Common myeloid progenitor, CD34-positive (primary cell): ENCODE results near the gene PDZD8.

Experiments used
- CTCF ChIA-PET: fragments of 350-600 bp; sonication (Branson Sonifier 250); formaldehyde crosslinking; loops from one replicate; lab custom pipeline; 2021; ENCODE audit warnings: antibody characterized with exemption; lab: Charles Lee
- POLR2A ChIA-PET: fragments of 350-600 bp; sonication (Branson Sonifier 250); formaldehyde crosslinking; loops from one replicate; lab custom pipeline; 2021; ENCODE audit warnings: antibody characterized with exemption; lab: Charles Lee
- DNase-seq, 3 donors: peaks; one replicate each; pipeline versions ENCODE4 v3.0.0 to v3.0.0-alpha.2; 2013
- H3K27ac ChIP-seq, 2 experiments: 1 replicate in 1 of 2; 2 replicates in 1 of 2; pipeline ENCODE4 v1.7.0; 2013; ENCODE audit warnings: inconsistent platforms in 2 of 2, low read length in 2 of 2, mild to moderate bottlenecking in 2 of 2, low read depth in 1 of 2, moderate library complexity in 1 of 2; ENCODE audit not compliant: severe bottlenecking in 2 of 2, insufficient read depth in 1 of 2, poor library complexity in 1 of 2
- H3K27me3 ChIP-seq, 5 experiments: replicated peaks in 2 of 5; 1 replicate in 3 of 5; 2 replicates in 2 of 5; pipeline versions ENCODE4 v1.6.1 to v1.7.0; 2013; ENCODE audit warnings: low read length in 4 of 5, mild to moderate bottlenecking in 2 of 5, moderate library complexity in 2 of 5, inconsistent platforms in 1 of 5; ENCODE audit not compliant: insufficient read depth in 5 of 5, control insufficient read depth in 4 of 5
- H3K36me3 ChIP-seq, 4 experiments: 1 replicate in 2 of 4; 2 replicates in 2 of 4; pipeline versions ENCODE4 v1.6.1 to v1.7.0; 2013; ENCODE audit warnings: low read length in 3 of 4, control low read depth in 1 of 4, mild to moderate bottlenecking in 1 of 4; ENCODE audit not compliant: control insufficient read depth in 4 of 4, insufficient read depth in 4 of 4
- H3K4me1 ChIP-seq, 4 experiments: 1 replicate in 3 of 4; 2 replicates in 1 of 4; pipeline versions ENCODE4 v1.6.1 to v1.7.1; 2013; ENCODE audit warnings: low read length in 3 of 4, mild to moderate bottlenecking in 3 of 4, control low read depth in 1 of 4, inconsistent platforms in 1 of 4, moderate library complexity in 1 of 4; ENCODE audit not compliant: control insufficient read depth in 4 of 4, insufficient read depth in 4 of 4; ENCODE audit errors: control extremely low read depth in 1 of 4
- H3K4me3 ChIP-seq, 7 experiments: 1 replicate in 4 of 7; 2 replicates in 3 of 7; pipeline versions ENCODE4 v1.5.1 to v1.7.0; 2013; ENCODE audit warnings: mild to moderate bottlenecking in 7 of 7, low read length in 6 of 7, moderate library complexity in 6 of 7, inconsistent platforms in 2 of 7, low read depth in 2 of 7, control low read depth in 1 of 7; ENCODE audit not compliant: insufficient read depth in 4 of 7, control insufficient read depth in 1 of 7; ENCODE audit errors: extremely low read depth in 1 of 7
- H3K9me3 ChIP-seq, 5 experiments: 1 replicate in 4 of 5; 2 replicates in 1 of 5; pipeline versions ENCODE4 v1.6.1 to v1.7.1; 2013; ENCODE audit warnings: low read length in 4 of 5, mild to moderate bottlenecking in 2 of 5, inconsistent platforms in 1 of 5, low read depth in 1 of 5, moderate library complexity in 1 of 5; ENCODE audit not compliant: control insufficient read depth in 4 of 5, insufficient read depth in 2 of 5; ENCODE audit errors: control extremely low read depth in 1 of 5
- WGBS: methylation state at CpG from one replicate; pipeline ENCODE4 v1.1.5; 2013; ENCODE audit not compliant: insufficient coverage; 5-methylcytosine and 5-hydroxymethylcytosine counted together

Gene PDZD8

DNA sequence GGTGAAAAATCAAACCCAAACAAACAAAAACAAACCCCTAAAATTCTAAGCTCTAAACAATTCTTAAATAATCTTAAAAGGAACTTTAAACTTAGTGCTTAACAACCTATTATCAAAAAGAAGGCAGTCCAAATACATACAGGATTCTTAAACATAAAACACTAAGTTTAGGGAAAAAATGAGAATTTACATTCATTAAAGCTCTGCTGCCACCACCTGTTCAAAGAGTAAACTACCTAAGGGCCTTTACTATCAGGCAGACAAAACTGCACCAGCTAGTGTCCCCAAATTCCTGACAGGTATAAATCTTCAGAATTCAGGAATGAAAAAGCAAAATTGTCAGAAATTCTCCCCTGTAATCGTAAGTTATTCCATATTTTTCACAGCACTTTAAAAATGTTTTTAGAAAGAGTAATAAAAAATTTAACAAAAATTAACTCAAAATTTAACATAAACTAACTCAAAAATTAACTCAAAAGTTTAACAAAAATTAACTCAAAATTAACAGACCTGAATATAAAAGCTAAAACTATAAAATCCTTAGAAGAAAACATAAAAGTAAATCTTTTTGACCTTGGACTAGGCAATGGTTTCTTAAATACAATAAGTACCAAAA lies 55.1 kb downstream of the PDZD8 start:
- POLR2A ChIA-PET: interaction anchor here (2.1 kb wide), 1 partner anchor 103 kb away, joined by 8 read pairs; no protein-coding TSS in a partner anchor

DNA sequence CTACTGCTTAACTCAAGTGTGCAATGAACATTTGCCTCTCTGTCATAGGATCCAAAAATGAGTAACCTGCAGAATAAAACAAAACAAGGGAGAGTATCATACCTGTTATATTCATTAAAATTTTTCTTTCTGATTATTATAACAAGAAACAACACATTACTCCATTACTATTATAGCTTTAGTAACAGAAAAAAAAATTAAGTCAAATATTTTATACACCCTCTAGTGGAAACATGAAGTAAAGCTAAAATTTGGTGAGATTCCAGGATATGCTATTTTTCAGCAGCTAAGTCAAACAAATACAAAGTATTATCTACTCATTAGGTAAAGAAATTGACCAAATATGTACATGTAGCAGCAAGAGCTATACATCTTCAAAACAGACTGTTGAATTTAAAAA lies 56.3 kb downstream of the PDZD8 start:
- peaks cover 15 to 21% (median 18%) of the 10 kb centered on the region in 4 experiments for H3K36me3 ChIP-seq
- POLR2A ChIA-PET: interaction anchor here (1.0 to 2.1 kb wide), 2 partner anchors 85 to 102 kb away, joined by 4 to 8 read pairs; no protein-coding TSS in a partner anchor

More for the DNA sequence above, 55.1 kb downstream of the PDZD8 start:
- Histone ChIP-seq H3K27me3 (no peaks in the 10 kb centered on the region), H3K4me1 (peaks cover 0 to 7% (median 5%) of the 10 kb centered on the region in 4 experiments), H3K36me3 (peaks cover 8 to 16% (median 13%) of the 10 kb centered on the region in 4 experiments), H3K4me3 (no peak overlapping the region), H3K27ac (no peak overlapping the region), H3K9me3 (no peaks in the 10 kb centered on the region)
- WGBS: no CpG with 5 or more reads among the region's 1 CpG
- CTCF ChIA-PET: interaction anchor here (0.6 to 9.8 kb wide), 32 partner anchors 9 to 416 kb away, joined by 3 to 148 read pairs (median 5); no protein-coding TSS in a partner anchor
- DNase-seq: peak; percentile 39 to 68 (median 63)

DNA sequence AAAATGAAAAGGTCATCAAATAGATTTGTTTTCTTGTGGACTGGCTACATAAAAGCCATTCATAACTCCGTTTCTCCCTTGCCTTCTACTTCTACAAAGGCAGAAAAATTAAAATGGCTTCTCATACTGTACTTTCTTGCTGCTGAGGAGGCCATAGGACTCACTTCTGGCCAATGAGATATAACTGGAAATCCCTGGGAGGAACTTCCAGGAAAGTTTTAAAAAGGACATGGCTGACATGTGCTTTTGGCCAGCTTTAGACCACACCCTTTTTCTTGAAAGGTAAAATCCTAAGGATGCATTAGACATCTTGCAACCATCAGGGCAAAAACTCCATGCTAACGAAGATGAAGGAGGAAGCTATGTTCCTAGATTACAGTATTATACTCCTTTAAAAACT lies 58.5 kb downstream of the PDZD8 start:
- H3K36me3 ChIP-seq: peaks cover 18 to 37% (median 30%) of the 10 kb centered on the region in 4 experiments
- no peaks in the 10 kb centered on the region for H3K9me3 ChIP-seq
- ChIA-PET POLR2A (no interaction called here), CTCF (interaction anchor here (0.9 to 9.8 kb wide), 4 partner anchors 15 to 99 kb away, joined by 3 to 148 read pairs (median 60); no protein-coding TSS in a partner anchor)
- no peak overlapping the region for H3K27ac ChIP-seq
- H3K27me3 ChIP-seq: no peaks in the 10 kb centered on the region
- WGBS: no CpG with 5 or more reads among the region's 2 CpGs
- H3K4me1 ChIP-seq: no peaks in the 10 kb centered on the region
- DNase-seq: no peak
- H3K4me3 ChIP-seq: no peak overlapping the region

More for the DNA sequence above, 56.3 kb downstream of the PDZD8 start:
- H3K4me1 ChIP-seq: peaks cover 0 to 7% (median 5%) of the 10 kb centered on the region in 4 experiments
- H3K27ac ChIP-seq: no peak overlapping the region
- no peaks in the 10 kb centered on the region for H3K27me3 ChIP-seq
- no peak overlapping the region for H3K4me3 ChIP-seq
- DNase-seq: peak; percentile 25 to 45 (median 37)
- CTCF ChIA-PET: interaction anchor here (0.7 to 9.8 kb wide), 29 partner anchors 10 to 161 kb away, joined by 3 to 148 read pairs (median 5); no protein-coding TSS in a partner anchor
- no peaks in the 10 kb centered on the region for H3K9me3 ChIP-seq

DNA sequence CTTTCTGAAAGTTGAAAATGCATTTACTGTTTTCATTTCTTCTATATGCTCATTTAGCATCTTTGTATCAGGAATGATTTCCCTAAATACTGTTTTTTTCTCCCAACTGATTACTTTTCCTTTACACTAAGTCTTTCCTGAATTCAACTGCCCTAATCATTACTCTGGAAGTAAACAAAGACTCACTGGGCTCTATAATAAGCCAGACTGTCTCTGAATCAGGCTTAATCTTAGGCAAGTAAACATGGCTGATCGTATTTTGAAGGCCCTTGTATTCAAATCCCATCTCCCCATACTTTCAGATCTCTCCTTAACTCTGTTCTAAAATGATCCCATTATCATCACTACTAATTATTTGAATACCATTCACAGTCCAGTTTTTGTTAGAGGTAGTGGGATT lies 61.6 kb downstream of the PDZD8 start:
- WGBS: 100% methylated on average over 1 of the region's 1 CpG
- no peaks in the 10 kb centered on the region for H3K9me3 ChIP-seq
- DNase-seq: no peak
- no peak overlapping the region for H3K27ac ChIP-seq
- H3K36me3 ChIP-seq: peaks cover 16 to 46% (median 41%) of the 10 kb centered on the region in 4 experiments
- no peaks in the 10 kb centered on the region for H3K4me1 ChIP-seq
- H3K27me3 ChIP-seq: no peaks in the 10 kb centered on the region
- CTCF ChIA-PET: interaction anchor here (0.5 to 9.8 kb wide), 6 partner anchors 9 to 96 kb away, joined by 3 to 148 read pairs (median 6); no protein-coding TSS in a partner anchor
- POLR2A ChIA-PET: interaction anchor here (0.6 kb wide), 1 partner anchor 94 kb away, joined by 3 read pairs; no protein-coding TSS in a partner anchor
- no peak overlapping the region for H3K4me3 ChIP-seq

DNA sequence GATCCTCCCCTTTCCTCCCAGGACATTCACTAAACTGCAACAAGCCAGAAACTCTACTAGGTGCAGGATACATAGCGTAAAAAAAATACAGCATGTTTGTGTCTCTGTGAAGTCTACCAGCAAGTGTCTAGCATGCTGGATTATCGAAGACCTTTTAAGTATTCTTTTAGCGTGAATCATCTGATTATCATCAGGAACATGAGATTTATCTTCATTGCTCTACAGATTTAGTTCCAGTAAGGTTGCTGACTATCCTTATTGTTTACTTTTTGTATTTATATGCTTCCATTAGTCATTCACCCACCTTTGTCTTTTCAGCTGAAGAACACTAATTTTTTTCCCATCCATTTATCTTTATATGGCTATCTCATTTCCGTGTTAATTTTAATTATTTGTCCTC lies 62.8 kb downstream of the PDZD8 start:
- Histone ChIP-seq H3K36me3 (peaks cover 14 to 43% (median 36%) of the 10 kb centered on the region in 4 experiments), H3K27ac (no peak overlapping the region), H3K4me3 (no peak overlapping the region), H3K9me3 (no peaks in the 10 kb centered on the region), H3K4me1 (no peaks in the 10 kb centered on the region), H3K27me3 (no peaks in the 10 kb centered on the region)
- WGBS: 100% methylated on average over 1 of the region's 4 CpGs
- ChIA-PET POLR2A (no interaction called here), CTCF (interaction anchor here (1.0 to 9.8 kb wide), 2 partner anchors 87 to 123 kb away, joined by 3 to 148 read pairs; no protein-coding TSS in a partner anchor)
- DNase-seq: no peak

DNA sequence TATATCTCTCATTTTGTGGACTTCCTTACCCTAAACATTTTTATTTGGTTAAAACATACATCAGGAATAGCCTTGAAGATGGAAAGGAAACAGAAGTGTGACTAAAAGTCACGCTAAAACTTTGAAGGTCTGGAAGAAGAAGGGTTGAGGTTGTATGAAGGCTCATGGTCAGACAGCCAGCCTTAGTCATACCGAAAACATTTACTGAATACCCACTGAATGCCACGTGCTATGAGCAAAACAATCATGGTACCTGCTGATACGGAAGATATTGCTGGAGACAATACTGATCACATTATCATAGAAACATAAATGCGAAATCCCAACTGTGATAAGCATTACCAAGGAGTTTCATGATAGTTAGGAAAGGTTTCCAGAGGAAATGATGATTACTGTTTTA lies 64.0 kb downstream of the PDZD8 start:
- DNase-seq: no peak
- H3K27ac ChIP-seq: no peak overlapping the region
- H3K4me3 ChIP-seq: no peak overlapping the region
- no peaks in the 10 kb centered on the region for H3K27me3 ChIP-seq
- 100% methylated on average over 1 of the region's 5 CpGs for WGBS
- H3K9me3 ChIP-seq: no peaks in the 10 kb centered on the region
- H3K36me3 ChIP-seq: peaks cover 10 to 38% (median 32%) of the 10 kb centered on the region in 4 experiments
- ChIA-PET POLR2A (no interaction called here), CTCF (interaction anchor here (9.8 kb wide), 1 partner anchor 85 kb away, joined by 148 read pairs; no protein-coding TSS in a partner anchor)
- H3K4me1 ChIP-seq: no peaks in the 10 kb centered on the region

DNA sequence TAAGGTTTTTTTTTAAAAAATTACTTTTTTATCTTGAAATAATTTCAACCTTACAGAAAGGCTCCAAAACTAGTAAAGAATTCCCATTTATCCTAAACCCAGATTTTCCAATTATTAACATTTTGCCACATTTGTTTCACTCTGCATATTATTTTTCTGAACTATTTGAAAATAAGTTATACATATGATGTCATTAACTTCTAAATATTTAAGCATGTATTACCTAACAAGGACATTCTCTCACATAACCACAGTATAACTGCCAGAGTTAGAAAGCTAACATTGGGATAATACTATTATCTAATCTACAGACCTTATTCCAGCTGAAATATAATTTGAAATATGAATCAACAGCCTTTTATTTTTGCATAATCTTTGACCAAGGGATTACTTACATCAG lies 68.6 kb downstream of the PDZD8 start:
- Histone ChIP-seq H3K36me3 (peaks cover under 1 to 33% (median 23%) of the 10 kb centered on the region in 4 experiments), H3K27me3 (no peaks in the 10 kb centered on the region), H3K4me3 (no peak overlapping the region), H3K9me3 (peaks cover 0 to 7% (median 4%) of the 10 kb centered on the region in 5 experiments), H3K27ac (no peak overlapping the region), H3K4me1 (no peaks in the 10 kb centered on the region)
- DNase-seq: no peak
- CTCF ChIA-PET: no interaction called here
- POLR2A ChIA-PET: no interaction called here
